Effector CD8-positive, alpha-beta T cell (primary cell): ENCODE results near the gene NKX6-2.
"Not testable (repeated sequence)": the region's sequence is repeated elsewhere in the genome, so short reads cannot be mapped to it uniquely, and the experiment has no call there.

Experiments used
- DNase-seq: peaks from one replicate; lab custom pipeline; 2025; lab: John Stamatoyannopoulos, UW

NKX6-2 gene

GRCh38 chr10:132797986-132798385 is 12.0 kb upstream of the NKX6-2 start:
- not testable (repeated sequence) for DNase-seq

- no peak for DNase-seq
Observed at GRCh38 chr10:132796846-132797245, 10.9 kb upstream of the NKX6-2 start.

GRCh38 chr10:132793871-132794849 is 8.2 kb upstream of the NKX6-2 start:
- no peak for DNase-seq

- DNase-seq = no peak
Observed at GRCh38 chr10:132793213-132793612, 7.3 kb upstream of the NKX6-2 start.

GRCh38 chr10:132792796-132793195 is 6.8 kb upstream of the NKX6-2 start:
- no peak for DNase-seq

- DNase-seq = not testable (repeated sequence)
Observed at GRCh38 chr10:132792099-132792498, 6.2 kb upstream of the NKX6-2 start.

GRCh38 chr10:132790934-132791829 is 5.2 kb upstream of the NKX6-2 start:
- no peak for DNase-seq

- no peak for DNase-seq
Observed at GRCh38 chr10:132790470-132790869, 4.5 kb upstream of the NKX6-2 start.

- DNase-seq = no peak
Observed at GRCh38 chr10:132789659-132790148, 3.8 kb upstream of the NKX6-2 start.

GRCh38 chr10:132788831-132789219 is 2.9 kb upstream of the NKX6-2 start:
- DNase-seq = no peak

- no peak for DNase-seq
Observed at GRCh38 chr10:132788180-132788830, 2.4 kb upstream of the NKX6-2 start.

- DNase-seq = no peak
Observed at GRCh38 chr10:132787495-132788179, 1.7 kb upstream of the NKX6-2 start.

GRCh38 chr10:132786884-132787494 is 1.0 kb upstream of the NKX6-2 start:
- no peak for DNase-seq

GRCh38 chr10:132786476-132786883 is 533 bp upstream of the NKX6-2 start:
- no peak for DNase-seq

GRCh38 chr10:132784866-132785722 is 853 bp downstream of the NKX6-2 start:
- no peak for DNase-seq

- DNase-seq = no peak
Observed at GRCh38 chr10:132783940-132784865, 1.7 kb downstream of the NKX6-2 start.

GRCh38 chr10:132783165-132783939 is 2.6 kb downstream of the NKX6-2 start:
- DNase-seq = no peak

- DNase-seq = no peak
Observed at GRCh38 chr10:132781556-132781955, 4.4 kb downstream of the NKX6-2 start.
